Uterus (tissue), 4 donors: ENCODE data around the gene DDAH2. TPM values are rescaled to one million over a fixed set of nuclear protein-coding genes. Genes with fewer than 3 reads are reported as not detected.

Source experiments
- DNase-seq, 2 donors: peaks; one replicate each; pipeline ENCODE4 v3.0.0-alpha.2; 2019 to 2020
- H3K27ac ChIP-seq, 2 donors: fragments of 200-600 bp; sonication (generic); 1 replicate in 1 of 2; 2 replicates in 1 of 2; pipeline ENCODE4 v1.5.1; 2016 to 2018
- H3K27me3 ChIP-seq, 2 donors: fragments of 200-600 bp; sonication (generic); one replicate each; pipeline ENCODE4 v1.5.1; 2018 to 2019; ENCODE audit warnings: control low read depth in 1 of 2
- H3K36me3 ChIP-seq, 2 donors: fragments of 200-600 bp; sonication (generic); one replicate each; pipeline ENCODE4 v1.5.1; 2019; ENCODE audit warnings: control low read depth in 1 of 2
- H3K4me1 ChIP-seq, 2 donors: fragments of 200-600 bp; sonication (generic); one replicate each; pipeline ENCODE4 v1.5.1; 2018 to 2019; ENCODE audit warnings: control low read depth in 1 of 2
- H3K4me3 ChIP-seq, 2 donors: fragments of 200-600 bp; sonication (generic); 1 replicate in 1 of 2; 2 replicates in 1 of 2; pipeline ENCODE4 v1.5.1; 2018 to 2019; ENCODE audit warnings: mild to moderate bottlenecking in 1 of 2
- H3K9me3 ChIP-seq, 2 donors: fragments of 200-600 bp; sonication (generic); one replicate each; pipeline ENCODE4 v1.5.1; 2019; ENCODE audit warnings: control low read depth in 1 of 2
- POLR2A ChIP-seq, 2 donors: fragments of 450-650 bp; IDR thresholded peaks; one replicate each; pipeline ENCODE4 v1.6.1; 2016; ENCODE audit warnings: antibody characterized with exemption in 2 of 2, mild to moderate bottlenecking in 1 of 2, moderate library complexity in 1 of 2
- intact Hi-C: fragments of 100-400 bp; cut with DNase I; formaldehyde crosslinking; loops from one replicate; pipeline ENCODE4 v1.15.1; 2023; ENCODE audit warnings: low total_unique reads
- total RNA-seq, 4 donors: library from RNA; depleted of rRNA in 3 of 4; stranded (reverse); fragments of >200 nt in 3 of 4; gene quantifications; one replicate each; pipeline versions ENCODE4 v1.1.0 to v1.2.4, GENCODE V29; 2014 to 2023
- TF ChIP-seq, protein P1 (sequence below), 4 experiments: fragments of 200-600 bp in 2 of 4; fragments of 450-650 bp in 2 of 4; sonication (generic) in 2 of 4; IDR thresholded peaks; one replicate each; pipeline ENCODE4 v1.5.1; 2016 to 2019; ENCODE audit warnings: antibody characterized with exemption in 4 of 4, mild to moderate bottlenecking in 2 of 4, moderate library complexity in 1 of 4
- donor health status: DM: yes; HTN: yes; CAD: no.

Gene DDAH2, protein sequence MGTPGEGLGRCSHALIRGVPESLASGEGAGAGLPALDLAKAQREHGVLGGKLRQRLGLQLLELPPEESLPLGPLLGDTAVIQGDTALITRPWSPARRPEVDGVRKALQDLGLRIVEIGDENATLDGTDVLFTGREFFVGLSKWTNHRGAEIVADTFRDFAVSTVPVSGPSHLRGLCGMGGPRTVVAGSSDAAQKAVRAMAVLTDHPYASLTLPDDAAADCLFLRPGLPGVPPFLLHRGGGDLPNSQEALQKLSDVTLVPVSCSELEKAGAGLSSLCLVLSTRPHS
- 100 to 1,000 TPM in 3 of 4 donors, 10 to 100 TPM in 1; 97.6 to 240 (median 158) TPM for total RNA-seq

DNA sequence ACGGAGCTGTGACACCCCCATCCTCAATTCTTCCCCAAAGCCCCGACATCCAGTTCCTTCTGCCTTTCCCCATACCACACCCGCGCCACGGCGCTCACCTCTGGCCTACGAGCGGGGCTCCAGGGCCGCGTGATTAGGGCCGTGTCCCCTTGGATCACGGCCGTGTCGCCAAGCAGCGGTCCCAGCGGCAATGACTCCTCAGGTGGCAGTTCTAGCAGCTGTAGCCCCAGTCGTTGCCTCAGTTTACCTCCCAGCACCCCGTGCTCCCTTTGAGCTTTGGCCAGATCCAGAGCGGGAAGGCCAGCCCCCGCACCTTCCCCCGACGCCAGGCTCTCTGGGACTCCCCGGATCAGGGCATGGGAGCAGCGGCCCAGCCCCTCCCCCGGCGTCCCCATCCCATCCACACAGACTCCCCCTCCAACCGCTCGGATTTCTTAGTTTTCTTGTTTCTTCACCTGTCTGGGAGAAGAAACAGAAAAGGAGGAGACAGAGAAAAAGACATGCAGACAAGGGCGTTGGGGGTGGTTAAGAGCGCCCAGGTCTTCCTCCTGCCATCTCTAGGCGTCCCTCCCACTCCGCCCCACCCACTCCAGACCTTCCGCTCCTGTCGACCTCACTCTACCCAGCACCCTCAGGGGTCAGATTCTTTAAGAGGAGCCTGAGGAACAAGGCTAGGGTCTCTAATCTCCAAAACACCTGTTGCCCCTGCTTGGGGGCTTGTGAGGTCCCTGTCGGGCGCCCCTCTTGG is at the start of gene DDAH2:
DDAH2 (minus strand) TSS at position 533 of the 748 bp plus-strand sequence; CDS start at position 395, 138 bp downstream.
- peak; percentile 38 to 48 for DNase-seq
- Histone ChIP-seq H3K36me3 (no peaks in the 10 kb centered on the region), H3K27me3 (no peaks in the 10 kb centered on the region), H3K9me3 (no peaks in the 10 kb centered on the region), H3K4me3 (peak within 1 kb of the TSS; percentile 65 to 97), H3K27ac (peak within 1 kb of the TSS; percentile 93 to 100), H3K4me1 (peaks cover 6 to 11% of the 10 kb centered on the region in 2 donors)
- intact Hi-C loops, result no loop called here
- no peak for TF ChIP-seq POLR2A (IDR thresholded peaks at IDR 0.05)
- TF ChIP-seq, protein P1, sequence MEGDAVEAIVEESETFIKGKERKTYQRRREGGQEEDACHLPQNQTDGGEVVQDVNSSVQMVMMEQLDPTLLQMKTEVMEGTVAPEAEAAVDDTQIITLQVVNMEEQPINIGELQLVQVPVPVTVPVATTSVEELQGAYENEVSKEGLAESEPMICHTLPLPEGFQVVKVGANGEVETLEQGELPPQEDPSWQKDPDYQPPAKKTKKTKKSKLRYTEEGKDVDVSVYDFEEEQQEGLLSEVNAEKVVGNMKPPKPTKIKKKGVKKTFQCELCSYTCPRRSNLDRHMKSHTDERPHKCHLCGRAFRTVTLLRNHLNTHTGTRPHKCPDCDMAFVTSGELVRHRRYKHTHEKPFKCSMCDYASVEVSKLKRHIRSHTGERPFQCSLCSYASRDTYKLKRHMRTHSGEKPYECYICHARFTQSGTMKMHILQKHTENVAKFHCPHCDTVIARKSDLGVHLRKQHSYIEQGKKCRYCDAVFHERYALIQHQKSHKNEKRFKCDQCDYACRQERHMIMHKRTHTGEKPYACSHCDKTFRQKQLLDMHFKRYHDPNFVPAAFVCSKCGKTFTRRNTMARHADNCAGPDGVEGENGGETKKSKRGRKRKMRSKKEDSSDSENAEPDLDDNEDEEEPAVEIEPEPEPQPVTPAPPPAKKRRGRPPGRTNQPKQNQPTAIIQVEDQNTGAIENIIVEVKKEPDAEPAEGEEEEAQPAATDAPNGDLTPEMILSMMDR (IDR thresholded peaks at IDR 0.05), result peak in 2 of 4 experiments; percentile 49 to 56

DNA sequence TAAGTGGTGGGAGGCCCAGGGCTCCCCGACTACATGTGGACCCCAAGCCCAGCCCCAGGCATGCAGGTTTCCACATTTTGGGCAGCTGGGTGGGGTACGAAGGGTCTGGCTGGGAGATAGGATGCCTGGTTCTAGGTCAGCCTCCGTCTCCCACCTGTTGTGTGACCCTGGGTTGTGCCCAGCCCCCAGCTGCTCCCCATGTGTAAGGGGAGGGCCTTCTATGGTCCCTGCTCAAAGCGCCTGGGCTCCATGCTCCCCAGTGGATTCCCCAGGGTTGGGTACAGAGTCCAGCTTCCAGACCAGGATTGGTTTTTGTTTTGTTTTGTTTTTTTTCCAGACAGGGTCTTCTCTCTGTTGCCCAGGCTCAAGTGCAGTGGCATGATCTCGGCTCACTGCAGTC is 49.1 kb upstream of the DDAH2 start:
- Histone ChIP-seq H3K4me1 (peaks cover 5 to 8% of the 10 kb centered on the region in 2 donors), H3K9me3 (no peaks in the 10 kb centered on the region), H3K36me3 (no peaks in the 10 kb centered on the region), H3K27me3 (no peaks in the 10 kb centered on the region), H3K4me3 (no peak overlapping the region), H3K27ac (peak overlapping the region; percentile 84 to 88)
- TF ChIP-seq POLR2A (IDR thresholded peaks at IDR 0.05), result no peak
- intact Hi-C loops, result no loop called here
- no peak for DNase-seq

DNA sequence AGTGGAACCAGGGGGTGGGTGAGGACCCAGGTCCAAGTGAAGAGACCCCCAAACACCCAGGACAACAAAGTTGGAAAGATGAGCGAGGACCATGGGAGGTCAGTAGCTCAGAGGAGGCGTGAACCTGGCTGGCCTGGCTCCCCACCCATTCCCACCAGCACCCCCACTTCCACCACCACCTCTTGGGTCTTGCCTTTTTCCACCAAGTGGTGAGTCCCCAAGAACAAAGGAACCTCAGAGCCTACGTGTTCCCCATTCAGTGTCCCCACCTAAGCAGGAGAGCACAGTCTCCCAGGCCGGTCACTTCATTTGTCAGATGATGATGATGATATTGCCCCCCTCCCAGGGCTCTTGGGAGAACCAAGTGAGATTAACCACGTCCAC is 48.6 kb upstream of the DDAH2 start:
- Histone ChIP-seq H3K4me3 (no peak overlapping the region), H3K4me1 (peaks cover 5 to 8% of the 10 kb centered on the region in 2 donors), H3K27ac (peak overlapping the region; percentile 84 to 88), H3K27me3 (no peaks in the 10 kb centered on the region), H3K9me3 (no peaks in the 10 kb centered on the region), H3K36me3 (no peaks in the 10 kb centered on the region)
- intact Hi-C loops, result no loop called here
- DNase-seq, result no peak
- no peak for TF ChIP-seq POLR2A (IDR thresholded peaks at IDR 0.05)
- TF ChIP-seq, protein P1 (IDR thresholded peaks at IDR 0.05), result no peak

DNA sequence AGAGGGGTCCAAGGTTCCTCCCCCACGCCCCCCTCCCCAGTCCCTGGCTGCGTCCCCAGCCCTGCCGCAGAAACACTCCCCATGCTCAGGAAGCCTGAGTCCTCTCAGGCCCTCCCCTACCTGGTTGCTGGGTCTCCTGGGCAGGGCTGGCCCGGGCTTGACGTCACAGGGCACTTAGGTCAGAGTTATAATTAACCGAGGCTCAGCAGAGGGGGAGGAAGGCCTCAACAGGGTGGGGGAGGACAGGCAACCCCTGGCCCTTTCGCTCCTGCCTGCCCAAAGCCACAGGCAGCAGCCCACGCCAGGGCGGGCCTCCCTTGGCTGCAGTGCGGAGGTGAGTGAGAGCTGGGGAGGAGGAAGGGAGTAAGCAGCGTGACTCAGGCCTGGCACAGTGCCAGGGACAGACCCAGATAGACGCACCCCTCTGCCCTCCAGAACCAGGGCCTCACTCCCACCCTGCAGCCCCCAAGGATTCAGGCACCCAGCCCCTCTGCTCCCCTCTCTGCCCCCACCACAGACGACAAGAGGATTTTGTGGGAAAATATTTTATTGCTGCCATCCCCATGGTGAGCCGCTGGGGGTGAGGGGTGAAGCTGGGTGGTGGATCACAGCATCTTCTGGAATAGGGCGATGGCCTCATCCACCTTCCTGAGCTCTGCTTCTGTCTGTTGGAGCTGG is 48.0 kb upstream of the DDAH2 start, which contains the start of gene VWA7:
VWA7 (minus strand) TSS at position 340 of the 678 bp plus-strand sequence. CDS start 549 bp downstream, outside the sequence.
- no peaks in the 10 kb centered on the region for H3K36me3 ChIP-seq
- peak within 1 kb of the TSS; percentile 84 to 88 for H3K27ac ChIP-seq
- no peaks in the 10 kb centered on the region for H3K9me3 ChIP-seq
- H3K4me3 ChIP-seq, result peak within 1 kb of the TSS in 1 of 2 donors; percentile 1
- H3K4me1 ChIP-seq, result peaks cover 5 to 8% of the 10 kb centered on the region in 2 donors
- peak; percentile 86 to 90 for DNase-seq
- TF ChIP-seq, protein P1 (IDR thresholded peaks at IDR 0.05), result peak in 1 of 4 experiments; percentile 33
- TF ChIP-seq POLR2A (IDR thresholded peaks at IDR 0.05), result peak in 1 of 2 donors; percentile 43
- intact Hi-C loops, result no loop called here
- H3K27me3 ChIP-seq, result no peaks in the 10 kb centered on the region

DNA sequence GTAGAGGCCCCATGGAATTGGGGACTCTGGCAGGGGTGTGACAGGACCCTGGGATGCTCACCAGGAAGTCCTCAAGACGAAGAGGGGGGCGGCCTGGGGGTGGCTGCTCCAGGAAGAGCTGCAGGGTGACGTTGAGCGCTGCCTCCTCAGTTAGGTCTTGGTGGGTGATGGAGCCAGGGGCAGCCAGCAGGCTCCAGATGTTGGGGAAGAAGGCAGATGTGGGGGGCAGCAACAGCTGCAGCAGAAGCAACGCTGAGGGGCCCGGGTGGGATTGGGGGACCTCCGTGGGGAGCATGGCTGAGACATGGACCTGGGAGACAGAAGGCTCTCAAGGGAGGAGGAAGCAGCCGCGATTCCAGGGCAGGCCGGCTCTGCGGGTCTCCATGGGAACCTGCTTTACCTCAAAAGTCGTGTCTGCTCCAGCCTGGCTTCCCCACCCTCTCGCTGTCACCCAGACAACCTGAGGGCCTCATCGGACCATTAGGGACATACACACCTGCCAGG is 47.4 kb upstream of the DDAH2 start:
- no peak for TF ChIP-seq POLR2A (IDR thresholded peaks at IDR 0.05)
- TF ChIP-seq, protein P1 (IDR thresholded peaks at IDR 0.05), result no peak
- Histone ChIP-seq H3K9me3 (no peaks in the 10 kb centered on the region), H3K4me3 (peak overlapping the region in 1 of 2 donors; percentile 1), H3K27ac (peak overlapping the region; percentile 84 to 88), H3K4me1 (peaks cover 5 to 8% of the 10 kb centered on the region in 2 donors), H3K27me3 (no peaks in the 10 kb centered on the region), H3K36me3 (no peaks in the 10 kb centered on the region)
- intact Hi-C loops, result no loop called here
- DNase-seq, result no peak
